BJ (cell line): ENCODE data around the gene POU2F3. TPM values are rescaled to one million over a fixed set of nuclear protein-coding genes. Genes with fewer than 3 reads are reported as not detected.

ENCODE experiments used
- CTCF ChIA-PET: fragments of 350-600 bp; formaldehyde crosslinking; extraction: SDS; loops from one replicate; lab custom pipeline; 2021; ENCODE audit warnings: antibody characterized with exemption, inconsistent platforms; lab: Yijun Ruan, JAX
- POLR2A ChIA-PET: fragments of 300-600 bp; sonication (Branson Sonifier 250); formaldehyde crosslinking; extraction: SDS; loops from one replicate; lab custom pipeline; 2021; ENCODE audit warnings: antibody characterized with exemption; lab: Charles Lee
- DNase-seq: peaks from one replicate; pipeline ENCODE4 v3.0.0-alpha.2; 2011; ENCODE audit warnings: low read depth
- H3K27me3 ChIP-seq: 2 replicates; pipeline ENCODE4 v1.6.0; 2011; ENCODE audit warnings: low read length; ENCODE audit not compliant: control insufficient read depth, insufficient read depth
- H3K36me3 ChIP-seq: 2 replicates; pipeline ENCODE4 v1.5.1; 2011; ENCODE audit warnings: low read length; ENCODE audit not compliant: control insufficient read depth, insufficient read depth
- H3K4me3 ChIP-seq: 2 replicates; pipeline ENCODE4 v1.5.1; 2011; ENCODE audit warnings: low read depth, mild to moderate bottlenecking, control low read depth, low read length
- CTCF ChIP-seq: IDR thresholded peaks from 2 replicates; pipeline ENCODE4 v1.5.1; 2011; ENCODE audit warnings: low read depth, mild to moderate bottlenecking, control low read depth, inconsistent platforms, low read length, moderate library complexity; ENCODE audit not compliant: insufficient read depth
- polyA plus RNA-seq: library from polyadenylated mRNA; depleted of rRNA; stranded (reverse); fragments of >200 nt; gene quantifications from 2 replicates; pipeline ENCODE4 v1.2.3, GENCODE V29; 2011

Gene POU2F3
- polyA plus RNA-seq, 1 experiment = 0.06 TPM

GRCh38 chr11:120260616-120261015, 20.7 kb downstream of the POU2F3 start:
- CTCF ChIA-PET = interaction anchor here (1.7 kb wide), 1 partner anchor 24 kb away, joined by 4 read pairs; no protein-coding TSS in a partner anchor
- Histone ChIP-seq H3K4me3 (no peak overlapping the region), H3K27me3 (peaks cover 27% of the 10 kb centered on the region), H3K36me3 (no peaks in the 10 kb centered on the region)
- POLR2A ChIA-PET = no interaction called here
- TF ChIP-seq CTCF = no peak
- no peak for DNase-seq

GRCh38 chr11:120261321-120261720, 21.4 kb downstream of the POU2F3 start:
- H3K27me3 ChIP-seq = peaks cover 30% of the 10 kb centered on the region
- TF ChIP-seq CTCF = no peak
- POLR2A ChIA-PET = no interaction called here
- DNase-seq = no peak
- CTCF ChIA-PET = no interaction called here
- H3K4me3 ChIP-seq = no peak overlapping the region
- no peaks in the 10 kb centered on the region for H3K36me3 ChIP-seq

GRCh38 chr11:120261931-120262330, 22.0 kb downstream of the POU2F3 start:
- H3K4me3 ChIP-seq = no peak overlapping the region
- CTCF ChIA-PET = interaction anchor here (0.6 kb wide), 1 partner anchor 30 kb away, joined by 3 read pairs; no protein-coding TSS in a partner anchor
- TF ChIP-seq CTCF = no peak
- POLR2A ChIA-PET = no interaction called here
- H3K36me3 ChIP-seq = no peaks in the 10 kb centered on the region
- no peak for DNase-seq
- peaks cover 30% of the 10 kb centered on the region for H3K27me3 ChIP-seq

GRCh38 chr11:120267319-120267718, 27.4 kb downstream of the POU2F3 start:
- TF ChIP-seq CTCF = no peak
- POLR2A ChIA-PET = no interaction called here
- Histone ChIP-seq H3K4me3 (no peak overlapping the region), H3K36me3 (no peaks in the 10 kb centered on the region), H3K27me3 (peaks cover 10% of the 10 kb centered on the region)
- DNase-seq = no peak
- CTCF ChIA-PET = interaction anchor here (1.1 kb wide), 1 partner anchor 36 kb away, joined by 4 read pairs; no protein-coding TSS in a partner anchor

GRCh38 chr11:120268686-120269085, 28.7 kb downstream of the POU2F3 start:
- no peaks in the 10 kb centered on the region for H3K36me3 ChIP-seq
- no peak for DNase-seq
- CTCF ChIA-PET = interaction anchor here (2.1 kb wide), 1 partner anchor 31 kb away, joined by 6 read pairs; no protein-coding TSS in a partner anchor
- TF ChIP-seq CTCF = no peak
- H3K4me3 ChIP-seq = no peak overlapping the region
- POLR2A ChIA-PET = no interaction called here
- H3K27me3 ChIP-seq = peaks cover 10% of the 10 kb centered on the region
